Measurements from ENCODE around the gene ZNF143.

The ZNF143 gene

GRCh38 chr11:9575260-9576240 lies 114.7 kb downstream of the ZNF143 start:
- no peak for DNase-seq (ENCODE audit: low read depth in 2 of 2)

- no peak for DNase-seq (ENCODE audit: low read depth in 2 of 2)
Observed at GRCh38 chr11:9576701-9577381, 116.0 kb downstream of the ZNF143 start.

GRCh38 chr11:9577556-9577955 lies 116.7 kb downstream of the ZNF143 start:
- no peak for DNase-seq (ENCODE audit: low read depth in 2 of 2)
